Ishikawa (cell line): Measurements from ENCODE around the gene DLX1.

Experiments used
- CEBPB ChIP-seq: IDR thresholded peaks from 2 replicates; pipeline ENCODE4 v1.6.1; 2012
- CREB1 ChIP-seq: IDR thresholded peaks from 2 replicates; pipeline ENCODE4 v1.6.1; 2012; ENCODE audit warnings: low read depth
- EP300 ChIP-seq: IDR thresholded peaks from 2 replicates; pipeline ENCODE4 v1.6.1; 2012; ENCODE audit warnings: borderline replicate concordance
- FOXM1 ChIP-seq: IDR thresholded peaks from 2 replicates; pipeline ENCODE4 v1.6.1; 2012; ENCODE audit warnings: low read depth, borderline replicate concordance
- MAX ChIP-seq: IDR thresholded peaks from 2 replicates; pipeline ENCODE4 v1.6.1; 2012
- NFIC ChIP-seq: IDR thresholded peaks from 2 replicates; pipeline ENCODE4 v1.6.1; 2012
- RAD21 ChIP-seq: IDR thresholded peaks from 2 replicates; pipeline ENCODE4 v1.6.1; 2012; ENCODE audit warnings: low read depth
- REST ChIP-seq: IDR thresholded peaks from 2 replicates; pipeline ENCODE4 v1.6.1; 2012; ENCODE audit warnings: low read depth, mild to moderate bottlenecking
- TAF1 ChIP-seq: IDR thresholded peaks from 2 replicates; pipeline ENCODE4 v1.6.1; 2012; ENCODE audit warnings: low read depth, mild to moderate bottlenecking
- TCF12 ChIP-seq: IDR thresholded peaks from 2 replicates; pipeline ENCODE4 v1.6.1; 2012; ENCODE audit warnings: low read depth
- USF1 ChIP-seq: IDR thresholded peaks from 2 replicates; pipeline ENCODE4 v1.6.1; 2012
- YY1 ChIP-seq: IDR thresholded peaks from 2 replicates; pipeline ENCODE4 v1.6.1; 2012; ENCODE audit warnings: low read depth
- ZBTB7A ChIP-seq: IDR thresholded peaks from 2 replicates; pipeline ENCODE4 v1.6.1; 2012; ENCODE audit warnings: low read depth

GRCh38 chr2:172100935-172101820 is 15.9 kb downstream of the DLX1 start:
- TF ChIP-seq RAD21 (no peak), CEBPB (no peak), TAF1 (no peak), CREB1 (no peak), REST (no peak), EP300 (no peak), ZBTB7A (no peak), TCF12 (no peak), USF1 (no peak), FOXM1 (no peak), NFIC (no peak), MAX (no peak), YY1 (no peak)
